A549 (cell line): ENCODE measurements around the gene PLOD3.

Experiments used
- CEBPB ChIP-seq, 2 experiments: fragments of >200 bp in 1 of 2; sonication (Bioruptor Twin) in 1 of 2; formaldehyde crosslinking in 1 of 2; IDR thresholded peaks; 2 replicates each; pipeline ENCODE4 v1.6.1; 2012 to 2016
- EP300 ChIP-seq, 2 experiments: fragments of >200 bp; sonication (Bioruptor Twin); formaldehyde crosslinking; IDR thresholded peaks; 2 replicates in 1 of 2; 3 replicates in 1 of 2; pipeline ENCODE4 v1.6.1; 2016 to 2017
- HDAC2 ChIP-seq: fragments of 200-600 bp; sonication (generic); IDR thresholded peaks from 2 replicates; pipeline ENCODE4 v1.6.1; 2016
- JUN ChIP-seq, 2 experiments: fragments of >200 bp; sonication (Bioruptor Twin); formaldehyde crosslinking; IDR thresholded peaks; 2 replicates in 1 of 2; 3 replicates in 1 of 2; pipeline ENCODE4 v1.6.1; 2016 to 2017
- KDM1A ChIP-seq: fragments of 200-600 bp; sonication (generic); IDR thresholded peaks from 2 replicates; pipeline ENCODE4 v1.6.1; 2016; ENCODE audit warnings: low read depth, mild to moderate bottlenecking
- MAZ ChIP-seq: fragments of 150-350 bp; IDR thresholded peaks from 2 replicates; pipeline ENCODE4 v1.6.1; 2014; ENCODE audit warnings: antibody characterized with exemption, low read depth, low read length, borderline replicate concordance
- PHF8 ChIP-seq: fragments of 200-600 bp; sonication (generic); IDR thresholded peaks from 2 replicates; pipeline ENCODE4 v1.6.1; 2016; ENCODE audit warnings: low read depth, mild to moderate bottlenecking, antibody characterized with exemption, moderate library complexity, borderline replicate concordance
- POLR2A ChIP-seq: IDR thresholded peaks from 2 replicates; pipeline ENCODE4 v1.6.1; 2012; ENCODE audit warnings: mild to moderate bottlenecking, low read length
- POLR2AphosphoS2 ChIP-seq: conservative IDR thresholded peaks from 2 replicates; pipeline ENCODE4 v1.6.1; 2012; ENCODE audit warnings: low read length, improper control_type of control experiment, inconsistent platforms
- RCOR1 ChIP-seq: fragments of 150-350 bp; IDR thresholded peaks from 2 replicates; pipeline ENCODE4 v1.6.1; 2014; ENCODE audit warnings: antibody characterized with exemption, low read length, low read depth
- SMC3 ChIP-seq: fragments of >200 bp; sonication (Bioruptor Twin); formaldehyde crosslinking; IDR thresholded peaks from 3 replicates; pipeline ENCODE4 v1.6.1; 2018; ENCODE audit warnings: inconsistent platforms
- TP53 ChIP-seq: fragments of 250-450 bp; sonication (Bioruptor Pico); IDR thresholded peaks from 2 replicates; pipeline ENCODE4 v1.5.0; 2021; ENCODE audit warnings: mild to moderate bottlenecking, moderate library complexity
- ZC3H11A ChIP-seq: fragments of 450-650 bp; IDR thresholded peaks from 2 replicates; pipeline ENCODE4 v1.6.1; 2014; ENCODE audit warnings: antibody characterized with exemption, mild to moderate bottlenecking
- TF ChIP-seq, protein P1 (sequence below): fragments of >200 bp; sonication (Bioruptor Twin); formaldehyde crosslinking; IDR thresholded peaks from 3 replicates; pipeline ENCODE4 v1.5.1; 2016

DNA sequence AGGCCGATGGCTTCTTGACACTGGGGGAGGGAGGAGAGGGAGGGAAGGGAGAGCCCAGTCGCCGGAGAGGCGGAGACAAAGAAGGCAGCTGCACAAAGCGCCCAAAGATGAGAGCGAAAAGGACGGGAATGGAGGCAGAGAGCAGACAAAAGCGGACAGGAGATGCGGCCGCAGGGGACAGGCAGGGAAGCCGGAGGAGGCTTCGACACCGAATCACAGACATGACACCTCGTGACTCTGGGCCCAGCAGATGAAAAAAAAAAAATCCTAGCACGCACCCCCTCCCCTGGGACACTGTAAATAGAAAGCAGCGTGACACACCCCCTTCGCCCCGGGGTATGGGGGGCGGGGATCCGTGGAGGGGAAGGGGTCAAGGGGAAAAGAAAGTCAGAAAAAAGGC, 38.3 kb downstream of the PLOD3 start:
- TF ChIP-seq HDAC2: no peak
- TF ChIP-seq EP300 (IDR thresholded peaks at IDR 0.05): no peak
- no peak for TF ChIP-seq POLR2A
- no peak for TF ChIP-seq ZC3H11A
- no peak for TF ChIP-seq KDM1A
- TF ChIP-seq, protein P1, sequence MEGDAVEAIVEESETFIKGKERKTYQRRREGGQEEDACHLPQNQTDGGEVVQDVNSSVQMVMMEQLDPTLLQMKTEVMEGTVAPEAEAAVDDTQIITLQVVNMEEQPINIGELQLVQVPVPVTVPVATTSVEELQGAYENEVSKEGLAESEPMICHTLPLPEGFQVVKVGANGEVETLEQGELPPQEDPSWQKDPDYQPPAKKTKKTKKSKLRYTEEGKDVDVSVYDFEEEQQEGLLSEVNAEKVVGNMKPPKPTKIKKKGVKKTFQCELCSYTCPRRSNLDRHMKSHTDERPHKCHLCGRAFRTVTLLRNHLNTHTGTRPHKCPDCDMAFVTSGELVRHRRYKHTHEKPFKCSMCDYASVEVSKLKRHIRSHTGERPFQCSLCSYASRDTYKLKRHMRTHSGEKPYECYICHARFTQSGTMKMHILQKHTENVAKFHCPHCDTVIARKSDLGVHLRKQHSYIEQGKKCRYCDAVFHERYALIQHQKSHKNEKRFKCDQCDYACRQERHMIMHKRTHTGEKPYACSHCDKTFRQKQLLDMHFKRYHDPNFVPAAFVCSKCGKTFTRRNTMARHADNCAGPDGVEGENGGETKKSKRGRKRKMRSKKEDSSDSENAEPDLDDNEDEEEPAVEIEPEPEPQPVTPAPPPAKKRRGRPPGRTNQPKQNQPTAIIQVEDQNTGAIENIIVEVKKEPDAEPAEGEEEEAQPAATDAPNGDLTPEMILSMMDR: no peak
- no peak for TF ChIP-seq CEBPB (IDR thresholded peaks at IDR 0.05)
- no peak for TF ChIP-seq MAZ
- no peak for TF ChIP-seq TP53 (CRISPR knock-in tag)
- no peak for TF ChIP-seq SMC3
- TF ChIP-seq POLR2AphosphoS2: no peak
- TF ChIP-seq JUN (IDR thresholded peaks at IDR 0.05): no peak
- no peak for TF ChIP-seq RCOR1
- TF ChIP-seq PHF8: no peak
